OCI-LY3 (cell line): ENCODE results near the gene SOX4.

Source experiments
- H2AFZ ChIP-seq: fragments of 200-600, 300-600 bp; shearing (Covaris generic); 2 replicates; pipeline ENCODE4 v1.6.0; 2014; ENCODE audit warnings: antibody characterized with exemption, low read depth, low read length
- H3K27ac ChIP-seq: fragments of 200-600, 300-600 bp; sonication (generic); 2 replicates; pipeline ENCODE4 v1.5.1; 2014; ENCODE audit warnings: mild to moderate bottlenecking, low read length, moderate library complexity, mixed read lengths
- H3K27me3 ChIP-seq: fragments of 200-600, 300-600 bp; sonication (generic); 2 replicates; pipeline ENCODE4 v1.6.1; 2014; ENCODE audit warnings: low read depth, low read length, mixed read lengths
- H3K36me3 ChIP-seq: fragments of 200-600, 300-600 bp; sonication (generic); replicated peaks from 2 replicates; pipeline ENCODE3; 2014; ENCODE audit warnings: low read depth, low read length, mixed read lengths
- H3K4me1 ChIP-seq: fragments of 300-600, 200-600 bp; sonication (generic); 2 replicates; pipeline ENCODE4 v1.6.1; 2014; ENCODE audit warnings: low read length, mixed read lengths
- H3K4me2 ChIP-seq: fragments of 200-600, 300-600 bp; sonication (generic); 2 replicates; pipeline ENCODE4 v1.6.1; 2014; ENCODE audit warnings: low read length, mixed read lengths
- H3K4me3 ChIP-seq: fragments of 300-600, 200-600 bp; sonication (generic); 2 replicates; pipeline ENCODE4 v1.5.1; 2014; ENCODE audit warnings: antibody characterized with exemption, mild to moderate bottlenecking, low read length, moderate library complexity
- H3K79me2 ChIP-seq: fragments of 300-600, 200-600 bp; shearing (Covaris generic); 2 replicates; pipeline ENCODE4 v1.6.1; 2014; ENCODE audit warnings: mild to moderate bottlenecking, low read length, mixed read lengths
- H3K9ac ChIP-seq: fragments of 300-600, 200-600 bp; shearing (Covaris generic); 2 replicates; pipeline ENCODE4 v1.6.0; 2014; ENCODE audit warnings: mild to moderate bottlenecking, low read length, moderate library complexity
- H3K9me3 ChIP-seq: fragments of 200-600, 300-600 bp; shearing (Covaris generic); 2 replicates; pipeline ENCODE4 v1.6.1; 2014; ENCODE audit warnings: low read length, mixed read lengths; ENCODE audit not compliant: insufficient read depth
- H4K20me1 ChIP-seq: fragments of 200-600, 300-600 bp; sonication (generic); 2 replicates; pipeline ENCODE4 v1.6.1; 2016; ENCODE audit warnings: low read length, mixed read lengths; ENCODE audit not compliant: insufficient read depth
- CTCF ChIP-seq: fragments of 200-600, 300-600 bp; sonication (generic); IDR thresholded peaks from 2 replicates; pipeline ENCODE4 v1.5.1; 2014; ENCODE audit warnings: antibody characterized with exemption, low read length, low read depth
- EZH2phosphoT487 ChIP-seq: fragments of 200-600 bp; shearing (Covaris generic); IDR thresholded peaks from 2 replicates; pipeline ENCODE4 v1.6.1; 2018; ENCODE audit warnings: antibody characterized with exemption, mixed run types, low read depth

The SOX4 gene

DNA sequence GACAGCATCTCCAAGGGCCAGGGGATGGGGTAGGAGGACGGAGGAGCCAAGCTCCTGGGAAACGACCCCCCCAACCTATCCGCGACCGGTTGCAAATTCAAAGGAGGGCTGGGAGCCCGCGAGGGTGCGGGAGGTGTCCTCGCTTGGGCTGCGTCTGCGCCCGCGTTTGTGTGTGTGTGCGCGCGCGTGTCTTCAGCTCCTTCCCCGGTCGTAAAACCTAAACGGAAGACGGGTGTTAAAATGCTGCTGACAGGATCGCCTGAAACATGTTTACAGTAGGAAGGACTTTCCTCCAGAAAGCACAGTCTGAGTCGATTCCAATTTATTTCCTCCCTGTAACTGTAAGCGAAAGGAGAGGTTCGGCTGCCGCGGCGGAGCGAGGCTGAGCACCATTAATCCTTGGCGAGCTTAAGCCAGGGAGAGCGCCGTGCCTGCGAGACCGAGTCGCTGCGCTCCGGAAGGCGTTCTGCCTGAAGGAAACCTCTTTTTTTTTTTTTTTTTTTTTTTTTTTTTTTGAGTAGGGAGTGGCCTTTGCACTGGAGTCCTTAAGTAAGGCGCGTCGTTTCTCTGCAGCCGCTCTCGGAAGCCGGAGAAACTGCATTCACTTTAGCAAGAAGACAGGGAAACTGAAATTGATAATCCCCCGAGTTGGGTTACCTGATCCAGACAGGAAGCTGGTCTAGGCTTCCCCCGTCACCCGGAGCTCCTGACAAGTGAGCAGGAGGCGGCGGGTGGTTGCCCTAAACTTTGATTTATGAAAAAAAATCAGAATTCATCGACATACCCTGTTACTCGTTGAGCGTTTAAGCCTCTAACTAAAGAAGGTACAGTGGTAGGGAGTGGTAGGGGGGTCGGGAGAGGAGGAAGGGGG, 4.8 kb upstream of the SOX4 start:
- TF ChIP-seq EZH2phosphoT487 (no peak), CTCF (no peak)
- peak overlapping the region; percentile 75 for H3K4me2 ChIP-seq
- H4K20me1 ChIP-seq: no peaks in the 10 kb centered on the region
- no peaks in the 10 kb centered on the region for H3K9me3 ChIP-seq
- peak overlapping the region; percentile 89 for H3K27ac ChIP-seq
- H2AFZ ChIP-seq: peak overlapping the region; percentile 68; the same call in 1 of the 2 replicates
- no peaks in the 10 kb centered on the region for H3K36me3 ChIP-seq
- H3K4me3 ChIP-seq: peak overlapping the region; percentile 85
- H3K4me1 ChIP-seq: peaks cover 23% of the 10 kb centered on the region
- peak overlapping the region; percentile 84 for H3K9ac ChIP-seq
- H3K79me2 ChIP-seq: peaks cover 1% of the 10 kb centered on the region
- no peaks in the 10 kb centered on the region for H3K27me3 ChIP-seq

GRCh38 chr6:21589352-21590345, 3.9 kb upstream of the SOX4 start:
- H3K9me3 ChIP-seq: no peaks in the 10 kb centered on the region
- peak overlapping the region; percentile 89 for H3K27ac ChIP-seq
- peak overlapping the region; percentile 84 for H3K9ac ChIP-seq
- H3K4me3 ChIP-seq: peak overlapping the region; percentile 85
- H3K79me2 ChIP-seq: peaks cover 11% of the 10 kb centered on the region
- no peaks in the 10 kb centered on the region for H4K20me1 ChIP-seq
- no peak for TF ChIP-seq EZH2phosphoT487
- TF ChIP-seq CTCF: peak; percentile 72
- H3K36me3 ChIP-seq: peaks cover 1% of the 10 kb centered on the region
- H3K4me2 ChIP-seq: peak overlapping the region; percentile 75
- peaks cover 23% of the 10 kb centered on the region for H3K4me1 ChIP-seq
- H3K27me3 ChIP-seq: no peaks in the 10 kb centered on the region
- H2AFZ ChIP-seq: no peak overlapping the region

DNA sequence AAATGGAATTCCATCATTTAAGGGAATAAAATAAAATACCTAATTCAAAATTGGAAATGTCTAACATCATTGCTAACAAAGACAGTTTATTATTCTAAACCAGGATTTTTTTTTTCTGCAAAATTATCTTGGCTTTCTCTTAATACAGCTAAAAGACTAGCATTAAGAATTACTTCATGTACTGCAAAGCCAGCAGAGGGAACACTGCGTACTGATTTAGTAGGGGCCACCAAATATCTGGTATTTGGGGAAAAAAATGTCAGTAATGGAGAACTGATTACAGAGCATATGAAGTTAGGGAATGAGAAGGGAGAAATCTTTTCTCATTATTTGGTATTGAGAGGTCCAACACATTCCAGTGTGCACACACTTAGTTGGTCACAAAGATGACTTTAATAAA, 3.2 kb upstream of the SOX4 start:
- H4K20me1 ChIP-seq: no peaks in the 10 kb centered on the region
- H3K4me1 ChIP-seq: peaks cover 23% of the 10 kb centered on the region
- no peak overlapping the region for H2AFZ ChIP-seq
- H3K4me3 ChIP-seq: no peak overlapping the region
- H3K4me2 ChIP-seq: no peak overlapping the region
- no peak overlapping the region for H3K27ac ChIP-seq
- no peaks in the 10 kb centered on the region for H3K27me3 ChIP-seq
- peaks cover 3% of the 10 kb centered on the region for H3K36me3 ChIP-seq
- no peak for TF ChIP-seq EZH2phosphoT487
- TF ChIP-seq CTCF: peak; percentile 22; the same call in 1 of the 2 replicates
- no peak overlapping the region for H3K9ac ChIP-seq
- peaks cover 18% of the 10 kb centered on the region for H3K79me2 ChIP-seq
- no peaks in the 10 kb centered on the region for H3K9me3 ChIP-seq
